HUES48 (cell line): ENCODE data around the gene ZC3H10.

Experiments
- H3K27ac ChIP-seq: one replicate; pipeline ENCODE4 v1.7.0; 2013; ENCODE audit warnings: low read depth, low read length, inconsistent platforms
- H3K27me3 ChIP-seq: 2 replicates; pipeline ENCODE4 v1.6.1; 2013; ENCODE audit warnings: mild to moderate bottlenecking, low read length; ENCODE audit not compliant: control insufficient read depth, insufficient read depth
- H3K36me3 ChIP-seq: 2 replicates; pipeline ENCODE4 v1.6.1; 2013; ENCODE audit warnings: low read length; ENCODE audit not compliant: control insufficient read depth, insufficient read depth
- H3K4me1 ChIP-seq: 2 replicates; pipeline ENCODE4 v1.6.1; 2013; ENCODE audit warnings: mild to moderate bottlenecking, low read length; ENCODE audit not compliant: control insufficient read depth, insufficient read depth
- H3K4me3 ChIP-seq: 2 replicates; pipeline ENCODE4 v1.5.1; 2013; ENCODE audit warnings: mild to moderate bottlenecking, low read depth, low read length
- H3K9ac ChIP-seq: 2 replicates; pipeline ENCODE4 v1.6.1; 2013; ENCODE audit warnings: mild to moderate bottlenecking, low read depth, low read length, moderate library complexity
- H3K9me3 ChIP-seq: 2 replicates; pipeline ENCODE4 v1.6.1; 2013; ENCODE audit warnings: low read length; ENCODE audit not compliant: control insufficient read depth, insufficient read depth

The ZC3H10 gene

GRCh38 chr12:56082382-56082781, 35.7 kb upstream of the ZC3H10 start:
- Histone ChIP-seq H3K27ac (no peak overlapping the region), H3K9ac (no peak overlapping the region), H3K4me3 (no peak overlapping the region), H3K36me3 (peaks cover 33% of the 10 kb centered on the region), H3K9me3 (no peaks in the 10 kb centered on the region), H3K4me1 (peaks cover 18% of the 10 kb centered on the region), H3K27me3 (no peaks in the 10 kb centered on the region)

GRCh38 chr12:56082967-56083366, 35.1 kb upstream of the ZC3H10 start:
- Histone ChIP-seq H3K9ac (no peak overlapping the region), H3K4me1 (peaks cover 18% of the 10 kb centered on the region), H3K4me3 (no peak overlapping the region), H3K27ac (no peak overlapping the region), H3K9me3 (no peaks in the 10 kb centered on the region), H3K27me3 (no peaks in the 10 kb centered on the region), H3K36me3 (peaks cover 38% of the 10 kb centered on the region)

- H3K9me3 ChIP-seq, result no peaks in the 10 kb centered on the region
- no peaks in the 10 kb centered on the region for H3K27me3 ChIP-seq
- peaks cover 13% of the 10 kb centered on the region for H3K4me1 ChIP-seq
- H3K9ac ChIP-seq, result no peak overlapping the region
- H3K27ac ChIP-seq, result no peak overlapping the region
- no peak overlapping the region for H3K4me3 ChIP-seq
- H3K36me3 ChIP-seq, result peaks cover 59% of the 10 kb centered on the region
These were observed 33.0 kb upstream of the ZC3H10 start for GRCh38 chr12:56084958-56085543.

- H3K9me3 ChIP-seq, result no peaks in the 10 kb centered on the region
- H3K27me3 ChIP-seq, result no peaks in the 10 kb centered on the region
- no peak overlapping the region for H3K27ac ChIP-seq
- H3K36me3 ChIP-seq, result peaks cover 66% of the 10 kb centered on the region
- H3K4me3 ChIP-seq, result no peak overlapping the region
- no peak overlapping the region for H3K9ac ChIP-seq
- peaks cover 9% of the 10 kb centered on the region for H3K4me1 ChIP-seq
These were observed 32.0 kb upstream of the ZC3H10 start for GRCh38 chr12:56086096-56086495.

GRCh38 chr12:56086608-56087007, 31.5 kb upstream of the ZC3H10 start:
- Histone ChIP-seq H3K9me3 (no peaks in the 10 kb centered on the region), H3K4me1 (peaks cover 5% of the 10 kb centered on the region; the same call in 1 of the 2 replicates), H3K4me3 (no peak overlapping the region), H3K36me3 (peaks cover 70% of the 10 kb centered on the region), H3K27me3 (no peaks in the 10 kb centered on the region), H3K27ac (no peak overlapping the region), H3K9ac (no peak overlapping the region)

GRCh38 chr12:56087220-56087619, 30.8 kb upstream of the ZC3H10 start:
- Histone ChIP-seq H3K4me1 (no peaks in the 10 kb centered on the region; the same call in 1 of the 2 replicates), H3K27me3 (no peaks in the 10 kb centered on the region), H3K36me3 (peaks cover 73% of the 10 kb centered on the region), H3K4me3 (no peak overlapping the region), H3K9ac (no peak overlapping the region), H3K27ac (no peak overlapping the region), H3K9me3 (no peaks in the 10 kb centered on the region)

- no peaks in the 10 kb centered on the region for H3K27me3 ChIP-seq
- H3K27ac ChIP-seq, result no peak overlapping the region
- peaks cover 92% of the 10 kb centered on the region for H3K36me3 ChIP-seq
- H3K9ac ChIP-seq, result no peak overlapping the region
- no peaks in the 10 kb centered on the region for H3K9me3 ChIP-seq
- H3K4me3 ChIP-seq, result no peak overlapping the region
- H3K4me1 ChIP-seq, result no peaks in the 10 kb centered on the region
These were observed 20.3 kb upstream of the ZC3H10 start for GRCh38 chr12:56097738-56098137.

GRCh38 chr12:56098592-56098991, 19.5 kb upstream of the ZC3H10 start:
- Histone ChIP-seq H3K27me3 (no peaks in the 10 kb centered on the region), H3K27ac (no peak overlapping the region), H3K4me1 (no peaks in the 10 kb centered on the region), H3K9ac (no peak overlapping the region), H3K9me3 (no peaks in the 10 kb centered on the region), H3K36me3 (peaks cover 87% of the 10 kb centered on the region), H3K4me3 (no peak overlapping the region)

- Histone ChIP-seq H3K4me1 (no peaks in the 10 kb centered on the region), H3K9ac (no peak overlapping the region), H3K36me3 (peaks cover 75% of the 10 kb centered on the region), H3K9me3 (no peaks in the 10 kb centered on the region), H3K27me3 (no peaks in the 10 kb centered on the region), H3K4me3 (no peak overlapping the region), H3K27ac (no peak overlapping the region)
These were observed 18.3 kb upstream of the ZC3H10 start for GRCh38 chr12:56099787-56100186.

- Histone ChIP-seq H3K9ac (no peak overlapping the region), H3K4me3 (no peak overlapping the region), H3K27ac (no peak overlapping the region), H3K4me1 (peaks cover 6% of the 10 kb centered on the region; the same call in 1 of the 2 replicates), H3K27me3 (no peaks in the 10 kb centered on the region), H3K9me3 (no peaks in the 10 kb centered on the region), H3K36me3 (peaks cover 66% of the 10 kb centered on the region)
These were observed 17.0 kb upstream of the ZC3H10 start for GRCh38 chr12:56101045-56101444.

GRCh38 chr12:56102683-56103065, 15.4 kb upstream of the ZC3H10 start:
- peaks cover 66% of the 10 kb centered on the region for H3K36me3 ChIP-seq
- H3K4me3 ChIP-seq, result no peak overlapping the region
- H3K4me1 ChIP-seq, result peaks cover 8% of the 10 kb centered on the region; the same call in 1 of the 2 replicates
- H3K27me3 ChIP-seq, result no peaks in the 10 kb centered on the region
- H3K9ac ChIP-seq, result no peak overlapping the region
- H3K27ac ChIP-seq, result no peak overlapping the region
- H3K9me3 ChIP-seq, result no peaks in the 10 kb centered on the region
